ENCODE data around the gene AVEN.

- TF ChIP-seq POLR2A (IDR thresholded peaks at IDR 0.05; ENCODE audit: control extremely low read depth in 1 of 2, low read depth in 2 of 2, low read length in 2 of 2) (no peak), MAX (IDR thresholded peaks at IDR 0.05) (no peak), SUZ12 (IDR thresholded peaks at IDR 0.05; ENCODE audit: low read length) (no peak), CTCF (IDR thresholded peaks at IDR 0.05; ENCODE audit: control extremely low read depth in 1 of 3, insufficient read depth in 1 of 3, low read depth in 1 of 3, low read length in 3 of 3) (no peak), EGR1 (IDR thresholded peaks at IDR 0.05; ENCODE audit: borderline replicate concordance, low read depth, low read length) (no peak), EP300 (IDR thresholded peaks at IDR 0.05; ENCODE audit: borderline replicate concordance in 1 of 2, low read depth in 2 of 2, low read length in 2 of 2) (no peak), EZH2 (IDR thresholded peaks at IDR 0.05; ENCODE audit: low read depth, low read length, severe bottlenecking) (no peak), RFX5 (IDR thresholded peaks at IDR 0.05; ENCODE audit: borderline replicate concordance, low read depth, low read length) (no peak), TAF1 (IDR thresholded peaks at IDR 0.05; ENCODE audit: low read depth, low read length) (no peak), CEBPB (IDR thresholded peaks at IDR 0.05; ENCODE audit: low read depth, low read length) (no peak), RBBP5 (IDR thresholded peaks at IDR 0.05; ENCODE audit: borderline replicate concordance, low read depth, low read length) (no peak), BRCA1 (IDR thresholded peaks at IDR 0.05; ENCODE audit: low read depth, low read length) (no peak)
Observed at GRCh38 chr15:33985751-33986150, 53.3 kb downstream of the AVEN start.

All from H1 (cell line).